ENCODE measurements around the gene OR8B4. TPM values are rescaled to one million over a fixed set of nuclear protein-coding genes. Genes with fewer than 3 reads are reported as not detected.

Gene OR8B4
- total RNA-seq, 1 experiment from 2014 or later: not detected

- no TSS peak for BruUV-seq (replicated peaks)
- intact Hi-C loops (cut with micrococcal nuclease; ENCODE audit: unreplicated experiment): no loop called here
- DNase-seq (ENCODE audit: low spot score): no peak
- TF ChIP-seq EZH2 (IDR thresholded peaks at IDR 0.05; ENCODE audit: borderline replicate concordance, low read depth, low read length, poor library complexity, severe bottlenecking) (no peak), CTCF (conservative IDR thresholded peaks at IDR 0.05; ENCODE audit: low read depth, low read length) (no peak)
- ChIA-PET CTCF (no interaction called here), POLR2A (ENCODE audit: low non-redundant PET) (no interaction called here)
- Histone ChIP-seq H3K4me3 (ENCODE audit: low read depth, low read length, poor library complexity, severe bottlenecking) (no peak overlapping the region), H3K27ac (ENCODE audit: low read depth, low read length, poor library complexity, severe bottlenecking) (no peak overlapping the region), H3K27me3 (replicated peaks; ENCODE audit: insufficient read depth, low read depth, low read length, poor library complexity) (no peaks in the 10 kb centered on the region), H3K4me1 (ENCODE audit: insufficient read depth, low read length, poor library complexity, severe bottlenecking) (no peaks in the 10 kb centered on the region), H3K36me3 (ENCODE audit: insufficient read depth, low read length, poor library complexity, severe bottlenecking) (no peaks in the 10 kb centered on the region), H3K9me3 (ENCODE audit: low read depth, low read length, poor library complexity, severe bottlenecking) (no peaks in the 10 kb centered on the region)
These were observed 29.9 kb upstream of the OR8B4 start for GRCh38 chr11:124454552-124454951.

GRCh38 chr11:124446916-124447315 is 22.2 kb upstream of the OR8B4 start:
- intact Hi-C loops (cut with micrococcal nuclease; ENCODE audit: unreplicated experiment): no loop called here
- no peaks in the 10 kb centered on the region for H3K27me3 ChIP-seq (replicated peaks; ENCODE audit: insufficient read depth, low read depth, low read length, poor library complexity)
- H3K9me3 ChIP-seq (ENCODE audit: low read depth, low read length, poor library complexity, severe bottlenecking): no peaks in the 10 kb centered on the region
- no peak overlapping the region for H3K27ac ChIP-seq (ENCODE audit: low read depth, low read length, poor library complexity, severe bottlenecking)
- POLR2A ChIA-PET (ENCODE audit: low non-redundant PET): no interaction called here
- no TSS peak for BruUV-seq (replicated peaks)
- H3K4me3 ChIP-seq (ENCODE audit: low read depth, low read length, poor library complexity, severe bottlenecking): no peak overlapping the region
- CTCF ChIA-PET: no interaction called here
- H3K4me1 ChIP-seq (ENCODE audit: insufficient read depth, low read length, poor library complexity, severe bottlenecking): no peaks in the 10 kb centered on the region
- no peak for DNase-seq (ENCODE audit: low spot score)
- H3K36me3 ChIP-seq (ENCODE audit: insufficient read depth, low read length, poor library complexity, severe bottlenecking): no peaks in the 10 kb centered on the region
- TF ChIP-seq CTCF (conservative IDR thresholded peaks at IDR 0.05; ENCODE audit: low read depth, low read length): no peak
- TF ChIP-seq EZH2 (IDR thresholded peaks at IDR 0.05; ENCODE audit: borderline replicate concordance, low read depth, low read length, poor library complexity, severe bottlenecking): no peak

- intact Hi-C loops (cut with micrococcal nuclease; ENCODE audit: unreplicated experiment): no loop called here
- no peak for DNase-seq (ENCODE audit: low spot score)
- H3K4me3 ChIP-seq (ENCODE audit: low read depth, low read length, poor library complexity, severe bottlenecking): no peak within 1 kb of the TSS
- ChIA-PET CTCF (no interaction called here), POLR2A (ENCODE audit: low non-redundant PET) (no interaction called here)
- H3K36me3 ChIP-seq (ENCODE audit: insufficient read depth, low read length, poor library complexity, severe bottlenecking): no peaks in the 10 kb centered on the region
- H3K27me3 ChIP-seq (replicated peaks; ENCODE audit: insufficient read depth, low read depth, low read length, poor library complexity): no peaks in the 10 kb centered on the region
- no peaks in the 10 kb centered on the region for H3K9me3 ChIP-seq (ENCODE audit: low read depth, low read length, poor library complexity, severe bottlenecking)
- no peaks in the 10 kb centered on the region for H3K4me1 ChIP-seq (ENCODE audit: insufficient read depth, low read length, poor library complexity, severe bottlenecking)
- H3K27ac ChIP-seq (ENCODE audit: low read depth, low read length, poor library complexity, severe bottlenecking): no peak within 1 kb of the TSS
- BruUV-seq (replicated peaks): no TSS peak
- TF ChIP-seq CTCF (conservative IDR thresholded peaks at IDR 0.05; ENCODE audit: low read depth, low read length) (no peak), EZH2 (IDR thresholded peaks at IDR 0.05; ENCODE audit: borderline replicate concordance, low read depth, low read length, poor library complexity, severe bottlenecking) (no peak)
These were observed 21.0 kb upstream of the OR8B4 start, which contains the start of gene OR8B8 for GRCh38 chr11:124445646-124446150. Gene OR8B8 (minus strand): TSS chr11:124445696. CDS start chr11:124441085, 4,611 bp downstream.
